ENCODE measurements around the gene BRINP2. TPM values are rescaled to one million over a fixed set of nuclear protein-coding genes. Genes with fewer than 3 reads are reported as not detected.
A peak's percentile ranks its signal among the peaks of the same experiment; 100 is the strongest.

BRINP2 gene
- polyA plus RNA-seq, 1 donor (not counting 4 experiments of a cell fraction or from before 2014, with no cell fraction given): not detected

DNA sequence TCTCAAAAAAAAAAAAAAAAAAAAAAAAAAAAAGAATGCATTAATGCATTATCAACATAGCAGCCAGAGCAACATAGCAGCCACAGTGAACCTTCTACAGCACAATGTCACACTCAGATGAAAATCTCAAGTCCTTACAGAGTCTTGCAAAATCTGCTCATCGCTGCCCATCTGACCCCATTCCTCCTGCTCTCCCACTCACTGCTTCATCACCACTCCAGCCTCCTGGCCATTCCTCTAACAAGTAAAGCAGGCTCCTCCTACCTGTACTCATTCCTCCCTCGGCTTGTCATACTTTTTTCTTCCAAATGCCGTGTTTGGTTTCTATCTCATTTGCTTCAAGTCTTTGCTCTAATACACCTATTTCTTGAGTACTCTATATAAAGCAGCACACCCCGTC, 29.5 kb downstream of the BRINP2 start:
- Histone ChIP-seq H3K9me3 (ENCODE audit: control insufficient read depth, low read depth, low read length) (no peaks in the 10 kb centered on the region), H3K27me3 (ENCODE audit: control insufficient read depth, extremely low read depth, insufficient read depth, low read length) (no peaks in the 10 kb centered on the region), H3K9me1 (ENCODE audit: control insufficient read depth, extremely low read depth, insufficient read depth, low read length) (no peaks in the 10 kb centered on the region), H3K27ac (ENCODE audit: control insufficient read depth, insufficient read depth, low read length) (no peak overlapping the region), H3K79me2 (ENCODE audit: control insufficient read depth, insufficient read depth, low read length) (no peaks in the 10 kb centered on the region), H3K9ac (ENCODE audit: control insufficient read depth, extremely low read depth, insufficient read depth, low read length) (no peak overlapping the region), H3K4me1 (ENCODE audit: control insufficient read depth, extremely low read depth, insufficient read depth, low read length) (no peaks in the 10 kb centered on the region), H3K4me2 (ENCODE audit: control insufficient read depth, extremely low read depth, insufficient read depth, low read depth, low read length) (no peak overlapping the region), H4K20me1 (ENCODE audit: control insufficient read depth, extremely low read depth, insufficient read depth, low read length) (no peaks in the 10 kb centered on the region), H2AFZ (ENCODE audit: control insufficient read depth, low read length) (no peak overlapping the region), H3K36me3 (ENCODE audit: control insufficient read depth in 2 of 2, extremely low read depth in 1 of 2, insufficient read depth in 2 of 2, low read length in 2 of 2) (no peaks in the 10 kb centered on the region), H3K4me3 (ENCODE audit: control insufficient read depth in 2 of 3, extremely low read depth in 1 of 3, insufficient read depth in 2 of 3, low read depth in 1 of 3, low read length in 3 of 3) (no peak overlapping the region)
- dilution Hi-C loops (cut with MboI; ENCODE audit: extremely low pct_ligation_motif_present, low sequenced_read_pairs): no loop called here
- FAIRE-seq: peak; percentile 26
- TF ChIP-seq, protein P1, sequence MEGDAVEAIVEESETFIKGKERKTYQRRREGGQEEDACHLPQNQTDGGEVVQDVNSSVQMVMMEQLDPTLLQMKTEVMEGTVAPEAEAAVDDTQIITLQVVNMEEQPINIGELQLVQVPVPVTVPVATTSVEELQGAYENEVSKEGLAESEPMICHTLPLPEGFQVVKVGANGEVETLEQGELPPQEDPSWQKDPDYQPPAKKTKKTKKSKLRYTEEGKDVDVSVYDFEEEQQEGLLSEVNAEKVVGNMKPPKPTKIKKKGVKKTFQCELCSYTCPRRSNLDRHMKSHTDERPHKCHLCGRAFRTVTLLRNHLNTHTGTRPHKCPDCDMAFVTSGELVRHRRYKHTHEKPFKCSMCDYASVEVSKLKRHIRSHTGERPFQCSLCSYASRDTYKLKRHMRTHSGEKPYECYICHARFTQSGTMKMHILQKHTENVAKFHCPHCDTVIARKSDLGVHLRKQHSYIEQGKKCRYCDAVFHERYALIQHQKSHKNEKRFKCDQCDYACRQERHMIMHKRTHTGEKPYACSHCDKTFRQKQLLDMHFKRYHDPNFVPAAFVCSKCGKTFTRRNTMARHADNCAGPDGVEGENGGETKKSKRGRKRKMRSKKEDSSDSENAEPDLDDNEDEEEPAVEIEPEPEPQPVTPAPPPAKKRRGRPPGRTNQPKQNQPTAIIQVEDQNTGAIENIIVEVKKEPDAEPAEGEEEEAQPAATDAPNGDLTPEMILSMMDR (optimal IDR thresholded peaks at IDR 0.05 in 1 of 3, IDR thresholded peaks at IDR 0.05 in 1 of 3, conservative IDR thresholded peaks at IDR 0.05 in 1 of 3; ENCODE audit: extremely low read depth in 1 of 3, insufficient read depth in 2 of 3, low read length in 3 of 3): no peak
- TF ChIP-seq EZH2 (IDR thresholded peaks at IDR 0.05; ENCODE audit: low read length): no peak
- no peak for DNase-seq (ENCODE audit: low read depth, low spot score)

DNA sequence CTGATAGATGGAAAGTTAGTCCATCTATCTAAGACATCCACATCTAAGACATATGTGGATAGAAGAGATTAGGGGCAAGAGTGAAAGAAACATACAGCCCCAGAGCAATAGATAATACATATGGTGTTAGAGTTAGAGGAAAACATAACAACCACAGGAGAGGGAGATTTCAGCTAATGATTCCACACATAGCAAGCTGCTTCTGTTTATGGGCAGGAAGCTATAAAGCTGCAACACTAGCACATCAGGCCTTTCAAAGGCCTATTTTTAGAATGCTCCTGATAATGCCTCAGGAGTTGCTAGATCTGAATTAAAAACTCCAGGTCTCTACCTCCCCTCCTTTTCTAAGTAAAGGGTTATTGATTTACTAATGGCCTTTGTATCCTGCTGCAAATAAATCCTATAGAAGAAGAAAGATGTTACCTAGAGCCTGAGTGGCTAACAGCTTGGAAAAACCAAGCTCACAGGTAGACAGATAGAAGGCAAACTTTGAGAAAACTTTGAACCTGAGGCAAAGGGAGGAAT, 36.1 kb downstream of the BRINP2 start:
- no peaks in the 10 kb centered on the region for H3K36me3 ChIP-seq (ENCODE audit: control insufficient read depth in 2 of 2, extremely low read depth in 1 of 2, insufficient read depth in 2 of 2, low read length in 2 of 2)
- H3K27me3 ChIP-seq (ENCODE audit: control insufficient read depth, extremely low read depth, insufficient read depth, low read length): no peaks in the 10 kb centered on the region
- H3K9me3 ChIP-seq (ENCODE audit: control insufficient read depth, low read depth, low read length): no peaks in the 10 kb centered on the region
- H3K4me2 ChIP-seq (ENCODE audit: control insufficient read depth, extremely low read depth, insufficient read depth, low read depth, low read length): no peak overlapping the region
- dilution Hi-C loops (cut with MboI; ENCODE audit: extremely low pct_ligation_motif_present, low sequenced_read_pairs): no loop called here
- no peak overlapping the region for H3K4me3 ChIP-seq (ENCODE audit: control insufficient read depth in 2 of 3, extremely low read depth in 1 of 3, insufficient read depth in 2 of 3, low read depth in 1 of 3, low read length in 3 of 3)
- TF ChIP-seq, protein P1 (optimal IDR thresholded peaks at IDR 0.05 in 1 of 3, IDR thresholded peaks at IDR 0.05 in 1 of 3, conservative IDR thresholded peaks at IDR 0.05 in 1 of 3; ENCODE audit: extremely low read depth in 1 of 3, insufficient read depth in 2 of 3, low read length in 3 of 3): no peak
- TF ChIP-seq EZH2 (IDR thresholded peaks at IDR 0.05; ENCODE audit: low read length): no peak
- H3K27ac ChIP-seq (ENCODE audit: control insufficient read depth, insufficient read depth, low read length): no peak overlapping the region
- no peak overlapping the region for H3K9ac ChIP-seq (ENCODE audit: control insufficient read depth, extremely low read depth, insufficient read depth, low read length)
- H4K20me1 ChIP-seq (ENCODE audit: control insufficient read depth, extremely low read depth, insufficient read depth, low read length): no peaks in the 10 kb centered on the region
- peaks cover 14% of the 10 kb centered on the region for H3K4me1 ChIP-seq (ENCODE audit: control insufficient read depth, extremely low read depth, insufficient read depth, low read length)
- DNase-seq (ENCODE audit: low read depth, low spot score): no peak
- H3K9me1 ChIP-seq (ENCODE audit: control insufficient read depth, extremely low read depth, insufficient read depth, low read length): no peaks in the 10 kb centered on the region
- no peaks in the 10 kb centered on the region for H3K79me2 ChIP-seq (ENCODE audit: control insufficient read depth, insufficient read depth, low read length)
- H2AFZ ChIP-seq (ENCODE audit: control insufficient read depth, low read length): no peak overlapping the region
- FAIRE-seq: no peak

All from keratinocyte (primary cell).